HUES48 (cell line): Measurements from ENCODE around the gene CCNY.
"Not testable (repeated sequence)": the region's sequence is repeated elsewhere in the genome, so short reads cannot be mapped to it uniquely, and the experiment has no call there.

Source experiments
- H3K27ac ChIP-seq: one replicate; pipeline ENCODE4 v1.7.0; 2013; ENCODE audit warnings: low read depth, low read length, inconsistent platforms
- H3K27me3 ChIP-seq: 2 replicates; pipeline ENCODE4 v1.6.1; 2013; ENCODE audit warnings: mild to moderate bottlenecking, low read length; ENCODE audit not compliant: control insufficient read depth, insufficient read depth
- H3K36me3 ChIP-seq: 2 replicates; pipeline ENCODE4 v1.6.1; 2013; ENCODE audit warnings: low read length; ENCODE audit not compliant: control insufficient read depth, insufficient read depth
- H3K4me1 ChIP-seq: 2 replicates; pipeline ENCODE4 v1.6.1; 2013; ENCODE audit warnings: mild to moderate bottlenecking, low read length; ENCODE audit not compliant: control insufficient read depth, insufficient read depth
- H3K4me3 ChIP-seq: 2 replicates; pipeline ENCODE4 v1.5.1; 2013; ENCODE audit warnings: mild to moderate bottlenecking, low read depth, low read length
- H3K9ac ChIP-seq: 2 replicates; pipeline ENCODE4 v1.6.1; 2013; ENCODE audit warnings: mild to moderate bottlenecking, low read depth, low read length, moderate library complexity
- H3K9me3 ChIP-seq: 2 replicates; pipeline ENCODE4 v1.6.1; 2013; ENCODE audit warnings: low read length; ENCODE audit not compliant: control insufficient read depth, insufficient read depth

CCNY gene

GRCh38 chr10:35506741-35507140, 170.4 kb downstream of the CCNY start:
- no peaks in the 10 kb centered on the region for H3K27me3 ChIP-seq
- no peak overlapping the region for H3K27ac ChIP-seq
- H3K9me3 ChIP-seq: no peaks in the 10 kb centered on the region
- H3K36me3 ChIP-seq: peaks cover 3% of the 10 kb centered on the region; the same call in 1 of the 2 replicates
- H3K4me3 ChIP-seq: no peak overlapping the region
- no peak overlapping the region for H3K9ac ChIP-seq
- peaks cover 3% of the 10 kb centered on the region; the same call in 1 of the 2 replicates for H3K4me1 ChIP-seq

GRCh38 chr10:35507519-35508109, 171.3 kb downstream of the CCNY start:
- Histone ChIP-seq H3K9ac (no peak overlapping the region), H3K9me3 (no peaks in the 10 kb centered on the region), H3K4me3 (no peak overlapping the region), H3K36me3 (peaks cover 3% of the 10 kb centered on the region; the same call in 1 of the 2 replicates), H3K27me3 (no peaks in the 10 kb centered on the region), H3K27ac (no peak overlapping the region), H3K4me1 (peaks cover 3% of the 10 kb centered on the region; the same call in 1 of the 2 replicates)

- Histone ChIP-seq H3K27ac (no peak overlapping the region), H3K4me3 (no peak overlapping the region), H3K9me3 (no peaks in the 10 kb centered on the region), H3K4me1 (peaks cover 3% of the 10 kb centered on the region; the same call in 1 of the 2 replicates), H3K27me3 (no peaks in the 10 kb centered on the region), H3K9ac (no peak overlapping the region), H3K36me3 (peaks cover 3% of the 10 kb centered on the region; the same call in 1 of the 2 replicates)
Observed at GRCh38 chr10:35508647-35509046, 172.3 kb downstream of the CCNY start.

DNA sequence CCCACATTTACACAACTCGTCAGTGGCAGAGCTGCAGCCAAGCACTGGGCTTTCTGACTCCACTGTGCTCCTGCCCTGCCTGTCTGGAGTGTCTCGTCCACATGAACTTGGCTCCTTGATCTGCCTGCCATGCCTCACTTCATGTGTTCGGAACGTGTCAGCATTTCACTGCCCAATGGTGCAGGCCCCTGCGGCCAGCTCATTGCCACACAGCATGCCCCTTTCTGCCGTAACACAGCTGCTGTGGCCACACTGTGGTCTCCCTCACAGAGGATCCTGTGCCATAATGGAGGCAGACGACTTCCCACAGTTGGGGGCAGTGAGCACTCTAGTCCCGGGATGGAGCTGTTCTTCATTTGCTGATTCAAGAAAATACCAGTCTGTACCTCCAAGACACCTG, 174.6 kb downstream of the CCNY start:
- Histone ChIP-seq H3K4me3 (no peak overlapping the region), H3K27ac (no peak overlapping the region)

GRCh38 chr10:35511647-35512046, 175.3 kb downstream of the CCNY start:
- H3K9me3 ChIP-seq: no peaks in the 10 kb centered on the region
- no peak overlapping the region for H3K9ac ChIP-seq
- no peak overlapping the region for H3K4me3 ChIP-seq
- H3K27me3 ChIP-seq: no peaks in the 10 kb centered on the region
- H3K4me1 ChIP-seq: no peaks in the 10 kb centered on the region; the same call in 1 of the 2 replicates
- H3K27ac ChIP-seq: no peak overlapping the region
- H3K36me3 ChIP-seq: peaks cover 3% of the 10 kb centered on the region; the same call in 1 of the 2 replicates

More for the DNA sequence above, 174.6 kb downstream of the CCNY start:
- Histone ChIP-seq H3K36me3 (peaks cover 3% of the 10 kb centered on the region; the same call in 1 of the 2 replicates), H3K27me3 (no peaks in the 10 kb centered on the region), H3K9ac (no peak overlapping the region), H3K9me3 (no peaks in the 10 kb centered on the region), H3K4me1 (no peaks in the 10 kb centered on the region; the same call in 1 of the 2 replicates)

DNA sequence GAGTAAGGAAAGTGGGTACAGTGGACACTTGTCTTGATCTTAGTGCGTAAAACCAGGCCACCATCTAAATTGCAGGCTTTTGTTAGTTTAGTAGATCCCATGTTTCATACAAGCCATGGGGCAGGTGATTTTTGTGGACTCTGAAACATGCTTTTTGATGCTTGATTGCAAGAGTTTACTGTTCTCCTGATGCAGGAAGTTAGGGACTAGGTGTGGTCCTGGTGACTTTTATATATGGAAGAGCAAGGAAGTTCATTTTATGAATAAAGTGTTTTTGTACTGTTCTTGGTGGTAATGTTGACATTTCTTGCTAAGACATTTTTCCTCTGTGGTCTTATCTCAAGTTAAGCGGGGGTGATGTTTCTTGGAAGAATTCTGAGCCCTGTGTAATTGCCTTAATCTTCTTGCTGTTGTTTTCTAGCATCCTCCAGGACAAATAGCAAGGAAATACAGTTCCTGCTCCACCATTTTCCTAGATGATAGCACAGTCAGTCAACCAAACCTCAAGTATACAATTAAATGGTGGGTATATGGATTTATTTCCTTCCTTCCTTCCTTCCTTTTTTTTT, 179.9 kb downstream of the CCNY start:
- peaks cover 16% of the 10 kb centered on the region for H3K4me1 ChIP-seq
- H3K36me3 ChIP-seq: no peaks in the 10 kb centered on the region; the same call in 1 of the 2 replicates
- no peaks in the 10 kb centered on the region for H3K9me3 ChIP-seq
- no peaks in the 10 kb centered on the region for H3K27me3 ChIP-seq
- no peak overlapping the region for H3K4me3 ChIP-seq
- H3K27ac ChIP-seq: no peak overlapping the region
- no peak overlapping the region for H3K9ac ChIP-seq

DNA sequence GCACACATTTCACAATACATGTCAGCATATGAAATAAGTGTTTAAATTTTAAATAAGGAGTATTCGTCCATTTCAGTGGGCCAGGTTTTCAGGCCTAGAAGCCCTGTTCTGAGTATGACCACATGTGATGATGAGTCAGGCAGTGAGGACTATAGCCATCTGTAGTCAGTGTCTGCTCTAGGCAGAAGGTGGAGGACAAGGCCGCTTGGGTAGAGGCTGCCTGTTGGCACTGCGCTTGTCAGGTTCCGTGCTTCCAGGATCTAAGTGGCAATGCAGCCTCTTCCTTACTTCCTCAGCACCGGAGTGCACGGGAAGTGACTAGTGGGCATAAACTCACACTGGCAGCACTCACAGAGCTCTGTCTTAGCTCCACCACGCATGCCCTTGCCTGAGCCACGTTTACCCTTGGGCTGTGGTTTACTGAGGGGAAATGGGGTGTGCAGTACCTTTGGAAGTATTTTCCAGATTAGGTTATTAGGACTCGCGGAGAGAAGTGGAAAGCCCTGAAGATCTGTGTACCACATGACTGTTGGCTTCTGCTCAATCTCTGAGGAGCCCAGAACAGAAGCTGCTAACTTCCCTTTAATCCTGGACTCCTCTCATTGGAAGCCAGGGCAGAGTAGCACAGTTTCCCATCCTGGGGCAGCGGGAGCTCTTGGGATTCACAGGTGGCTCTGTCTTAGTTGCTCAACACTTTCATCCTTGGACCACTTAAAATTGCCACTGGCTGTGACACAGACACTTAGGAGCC, 181.3 kb downstream of the CCNY start:
- no peak overlapping the region for H3K9ac ChIP-seq
- H3K27me3 ChIP-seq: no peaks in the 10 kb centered on the region
- H3K4me1 ChIP-seq: peaks cover 16% of the 10 kb centered on the region
- H3K36me3 ChIP-seq: no peaks in the 10 kb centered on the region
- no peak overlapping the region for H3K4me3 ChIP-seq
- no peaks in the 10 kb centered on the region for H3K9me3 ChIP-seq
- H3K27ac ChIP-seq: no peak overlapping the region

- not testable (repeated sequence) for H3K9ac ChIP-seq, H3K9me3 ChIP-seq, H3K27me3 ChIP-seq, H3K4me3 ChIP-seq, H3K36me3 ChIP-seq, H3K27ac ChIP-seq
- H3K4me1 ChIP-seq: peaks cover 16% of the 10 kb centered on the region
Observed at GRCh38 chr10:35518187-35518586, 181.9 kb downstream of the CCNY start.

- Histone ChIP-seq H3K9ac (no peak overlapping the region), H3K27me3 (no peaks in the 10 kb centered on the region), H3K9me3 (no peaks in the 10 kb centered on the region), H3K36me3 (no peaks in the 10 kb centered on the region), H3K27ac (no peak overlapping the region), H3K4me1 (peaks cover 29% of the 10 kb centered on the region), H3K4me3 (no peak overlapping the region)
Observed at GRCh38 chr10:35520996-35521395, 184.7 kb downstream of the CCNY start.

DNA sequence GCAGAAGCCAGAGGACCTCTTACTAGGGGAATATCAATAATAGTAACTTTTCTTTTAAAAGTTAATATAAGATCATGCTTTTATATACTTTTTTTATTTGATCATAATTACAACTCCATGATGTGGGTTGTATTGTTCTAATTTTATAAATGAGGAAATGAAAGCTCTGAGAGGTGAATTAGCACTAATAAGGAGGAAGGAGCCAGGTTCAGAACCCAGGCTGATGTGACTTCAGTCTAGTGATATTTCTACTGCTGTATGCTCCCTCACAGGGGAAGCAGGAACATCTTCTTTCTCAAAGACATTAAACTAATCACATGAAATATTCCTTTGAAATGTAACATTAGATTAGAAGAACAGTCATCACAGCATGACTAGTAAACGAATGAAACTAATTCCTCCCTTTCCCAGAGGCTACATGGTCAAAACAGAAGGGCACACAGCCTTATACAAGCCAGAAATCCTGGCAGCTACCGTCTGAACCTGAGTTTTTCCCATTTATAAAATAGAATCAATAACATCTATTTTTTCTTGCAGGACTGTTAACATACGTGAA, 187.4 kb downstream of the CCNY start:
- Histone ChIP-seq H3K36me3 (no peaks in the 10 kb centered on the region), H3K27me3 (no peaks in the 10 kb centered on the region), H3K27ac (peak overlapping the region; percentile 3), H3K9ac (no peak overlapping the region), H3K4me3 (no peak overlapping the region), H3K9me3 (no peaks in the 10 kb centered on the region), H3K4me1 (peaks cover 37% of the 10 kb centered on the region)

GRCh38 chr10:35526746-35527145, 190.4 kb downstream of the CCNY start:
- H3K4me1 ChIP-seq: peaks cover 21% of the 10 kb centered on the region
- no peaks in the 10 kb centered on the region for H3K27me3 ChIP-seq
- no peaks in the 10 kb centered on the region for H3K9me3 ChIP-seq
- no peak overlapping the region for H3K9ac ChIP-seq
- peaks cover 16% of the 10 kb centered on the region for H3K36me3 ChIP-seq
- no peak overlapping the region for H3K4me3 ChIP-seq
- no peak overlapping the region for H3K27ac ChIP-seq
